C1 segment of cervical spinal cord (tissue), 14 donors: ENCODE measurements around the gene GARIN5B.

Experiments
- DNase-seq, 14 donors: peaks; one replicate each; lab custom pipeline; 2025; lab: John Stamatoyannopoulos, UW

Gene GARIN5B

DNA sequence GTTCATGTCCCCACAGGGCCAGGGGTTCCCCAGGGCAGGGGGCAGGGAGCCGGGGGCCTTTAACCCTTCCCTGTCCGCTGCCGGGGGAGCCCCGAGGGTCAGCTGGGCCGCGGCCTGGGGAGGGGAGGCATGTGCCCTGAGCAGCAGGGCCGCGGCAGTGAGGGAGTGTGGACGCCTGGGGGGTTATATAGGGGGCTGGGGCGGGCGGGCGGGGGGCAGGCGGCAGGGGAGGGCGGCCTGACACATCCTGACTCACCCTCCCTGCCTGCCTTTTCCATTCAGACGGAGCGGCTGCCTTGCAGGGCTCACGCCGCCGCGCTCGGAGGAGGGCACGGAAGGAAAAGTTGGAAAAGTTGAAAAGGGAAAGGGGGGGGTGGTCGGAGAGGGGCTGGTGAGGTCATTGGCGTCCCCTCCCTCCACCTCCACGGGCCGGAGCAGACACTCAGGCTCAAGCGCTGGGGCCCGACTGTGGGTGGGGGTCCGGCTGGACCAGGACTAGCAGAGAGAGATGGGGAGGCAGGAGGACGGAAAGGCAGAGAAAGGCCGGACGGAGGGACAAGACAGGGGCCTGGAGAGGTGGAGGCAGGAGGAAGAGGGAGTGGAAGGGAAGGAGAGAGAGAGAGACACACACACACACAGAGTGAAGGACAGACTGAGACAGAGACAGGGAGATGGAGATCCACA, 7.4 kb upstream of the GARIN5B start, which contains the start of gene IL11:
TSS of gene IL11 (minus strand) at position 159 of the 684 bp plus-strand sequence. CDS start at position 6, 153 bp downstream.
- no peak for DNase-seq

DNA sequence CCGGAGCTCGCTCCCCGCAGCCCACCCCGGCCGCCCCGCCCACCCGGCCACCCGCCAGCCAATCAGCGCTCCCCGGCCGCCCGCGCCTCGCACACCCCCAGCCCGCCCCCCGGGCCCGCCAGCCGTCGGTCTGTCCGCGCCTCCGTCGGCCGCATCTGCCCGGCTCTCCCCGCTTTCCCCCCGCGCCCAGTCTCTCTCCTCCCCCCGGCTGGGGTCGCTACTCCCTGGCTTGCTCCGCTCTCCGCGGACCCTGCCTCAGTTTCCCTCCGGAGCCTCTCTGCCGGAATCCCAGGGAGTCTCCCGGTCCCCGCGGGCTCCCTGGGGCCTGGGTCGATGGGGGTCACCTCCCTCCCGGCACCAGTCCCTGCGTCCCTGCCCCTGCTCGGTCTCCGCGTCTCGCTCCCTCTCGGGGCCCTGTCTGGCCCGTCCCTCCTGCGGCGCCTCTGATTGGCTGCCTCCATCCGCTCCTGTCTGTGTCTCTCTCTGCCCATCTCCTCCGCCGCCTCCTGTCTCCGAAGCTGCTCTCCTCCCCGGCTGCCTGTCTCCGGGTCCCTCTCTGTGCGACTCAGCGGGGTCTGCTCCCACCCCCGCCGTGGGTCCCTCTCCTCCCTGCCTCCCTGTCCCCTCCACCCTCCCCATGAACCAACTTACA, 6.7 kb upstream of the GARIN5B start:
- DNase-seq = no peak

DNA sequence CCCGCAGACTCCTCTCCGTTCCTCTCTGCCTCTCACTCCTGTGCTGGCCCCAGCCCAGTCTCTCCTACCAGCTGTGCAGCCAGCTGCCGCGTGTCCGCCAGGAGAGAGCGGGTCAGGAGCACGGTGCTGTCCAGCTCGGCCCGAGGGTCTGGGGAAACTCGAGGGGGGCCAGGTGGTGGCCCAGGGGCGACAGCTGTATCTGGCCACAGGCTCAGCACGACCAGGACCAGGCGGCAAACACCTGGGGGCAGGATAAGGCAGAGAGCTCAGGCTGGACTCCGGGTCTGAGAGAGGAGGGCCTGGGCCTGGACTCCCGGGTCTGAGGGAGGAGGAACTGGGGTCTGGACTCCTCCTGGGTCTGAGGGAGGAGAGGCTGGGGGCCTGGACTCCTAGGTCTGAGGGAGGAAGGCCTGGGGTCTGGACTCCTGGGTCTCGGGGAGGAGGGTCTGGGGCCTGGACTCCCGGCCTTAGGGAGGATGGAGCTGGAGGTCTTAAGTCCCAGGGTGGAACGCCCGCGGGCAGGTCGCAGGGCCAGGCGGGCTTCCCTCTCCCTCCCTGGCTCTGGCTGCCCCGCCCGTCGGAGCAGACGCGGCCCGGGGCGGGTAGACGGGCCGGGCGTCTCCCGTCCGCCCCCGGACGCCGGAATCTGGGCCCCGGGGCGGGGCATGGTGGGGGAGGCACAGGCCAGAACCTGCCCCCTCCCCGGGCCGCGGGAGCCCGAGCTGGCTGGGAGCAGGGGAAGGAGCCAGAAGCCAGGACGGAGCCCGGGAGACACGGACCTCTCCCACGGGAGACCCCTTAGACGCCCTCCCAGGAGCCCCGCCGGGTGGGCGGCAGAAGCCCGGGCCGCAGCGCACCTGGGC, 5.9 kb upstream of the GARIN5B start:
- DNase-seq = no peak

DNA sequence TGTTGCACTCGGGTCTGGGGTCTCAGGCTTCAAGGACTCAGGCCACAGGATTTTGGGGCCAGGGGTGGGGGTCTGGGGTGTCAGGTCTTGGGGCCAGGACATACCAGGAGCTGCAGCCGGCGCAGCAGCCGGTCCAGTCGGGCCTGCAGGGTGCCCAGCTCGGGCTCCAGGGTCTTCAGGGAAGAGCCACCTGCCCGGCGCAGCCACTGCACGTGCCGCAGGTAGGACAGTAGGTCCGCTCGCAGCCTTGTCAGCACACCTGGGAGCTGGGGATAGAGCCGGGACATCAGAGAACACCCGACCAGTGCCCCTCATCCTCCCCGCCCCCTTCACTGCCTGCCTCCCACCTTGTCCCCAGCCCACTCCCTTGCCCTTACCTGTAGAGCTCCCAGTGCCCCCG, 5.0 kb upstream of the GARIN5B start:
- DNase-seq = no peak

DNA sequence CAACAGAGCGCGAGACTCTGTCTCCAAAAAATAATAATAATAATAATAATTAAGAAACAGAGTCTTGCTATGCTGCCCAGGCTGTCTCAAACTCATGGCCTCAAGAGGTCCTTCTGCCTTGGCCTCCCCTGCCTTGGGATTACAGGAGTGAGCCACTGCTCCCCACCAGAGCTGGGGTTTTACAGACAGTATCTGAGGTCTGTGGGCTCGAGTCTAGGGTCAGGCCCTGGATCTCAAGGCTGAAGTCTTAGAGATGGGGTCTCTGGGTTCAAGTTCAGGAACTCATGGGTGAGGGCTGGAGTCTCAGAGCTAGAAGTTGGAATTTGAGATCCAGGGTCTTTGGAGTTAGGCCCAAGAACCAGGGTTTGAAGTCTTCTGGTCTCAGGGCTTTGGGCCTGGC, 3.7 kb upstream of the GARIN5B start:
- no peak for DNase-seq

DNA sequence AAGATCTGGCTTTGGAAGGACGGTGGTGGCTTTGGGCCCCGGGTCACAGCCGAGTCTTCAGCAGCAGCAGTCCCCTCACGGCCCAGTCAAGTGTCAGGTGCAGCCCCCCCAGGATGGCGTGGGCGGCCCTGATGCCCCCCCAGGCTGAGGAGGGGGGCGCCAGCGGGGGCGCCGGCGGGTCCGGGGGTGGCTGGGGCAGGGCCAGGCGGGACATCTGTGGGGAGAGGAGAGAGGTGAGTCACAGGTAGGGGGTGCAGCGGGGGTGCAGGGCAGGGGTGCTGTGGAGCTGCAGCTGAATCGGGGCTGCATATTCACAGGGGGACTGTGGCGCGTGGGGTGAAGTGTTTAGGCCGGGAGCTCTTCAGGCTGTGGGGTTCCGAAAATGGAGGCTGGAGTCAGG, 2.9 kb upstream of the GARIN5B start:
- DNase-seq = no peak

DNA sequence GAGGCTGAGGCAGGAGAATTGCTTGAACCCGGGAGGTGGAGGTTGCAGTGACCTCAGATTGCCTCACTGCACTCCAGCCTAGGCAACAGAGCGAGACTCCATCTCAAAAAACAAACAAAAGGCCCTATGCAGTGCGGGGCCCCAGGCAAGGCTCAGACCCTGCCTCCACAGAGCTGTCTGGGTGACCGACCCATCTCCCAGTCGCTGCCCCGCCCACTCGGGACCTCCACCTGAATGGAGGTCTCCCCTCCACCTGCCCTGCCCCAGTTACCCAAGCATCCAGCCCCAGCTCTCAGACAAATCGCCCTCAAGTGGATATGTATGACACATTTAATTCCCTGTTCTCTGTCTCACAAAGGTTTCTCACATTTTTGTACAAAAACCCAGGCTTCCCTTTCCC, 2.2 kb upstream of the GARIN5B start:
- no peak for DNase-seq

DNA sequence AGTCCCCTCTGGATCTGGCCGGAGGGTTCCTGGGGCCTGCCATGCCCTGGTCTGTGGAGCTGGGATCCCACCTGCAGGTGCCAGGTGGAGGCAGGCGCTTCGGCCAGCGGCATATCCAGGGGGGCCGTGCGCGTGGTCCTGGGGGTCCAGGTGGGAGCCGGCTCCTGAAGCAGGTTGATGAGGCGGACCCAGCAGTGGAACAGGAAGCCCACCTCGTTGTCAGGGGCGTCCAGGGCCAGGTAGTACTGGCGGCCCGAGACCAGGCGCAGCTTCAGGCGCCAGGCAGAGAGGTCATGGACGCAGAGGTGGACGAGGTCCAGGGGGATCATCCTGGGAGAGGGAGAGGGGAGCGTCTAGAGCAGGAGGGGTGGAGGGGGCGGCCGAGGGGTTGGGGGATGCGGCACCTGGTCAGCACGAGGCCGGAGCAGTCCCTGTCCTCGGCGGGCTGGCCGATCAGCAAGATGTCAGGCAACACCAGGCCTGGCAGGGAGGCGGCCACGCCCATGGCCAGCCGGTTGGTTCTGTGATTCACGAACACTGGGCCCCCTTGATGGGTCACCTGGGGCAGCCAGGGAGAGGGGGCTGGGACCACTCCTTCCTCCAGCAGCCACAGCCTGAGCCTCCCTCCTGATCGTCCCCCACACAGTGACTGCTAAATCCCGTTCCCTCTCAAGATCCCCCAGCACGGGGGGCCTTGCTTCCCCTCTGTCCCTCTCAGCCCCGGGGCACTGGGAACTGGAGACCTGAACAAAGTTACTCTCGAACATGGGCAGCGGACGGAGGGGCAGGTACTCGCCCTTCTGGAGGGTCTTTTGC, 678 bp downstream of the GARIN5B start:
- no peak for DNase-seq

DNA sequence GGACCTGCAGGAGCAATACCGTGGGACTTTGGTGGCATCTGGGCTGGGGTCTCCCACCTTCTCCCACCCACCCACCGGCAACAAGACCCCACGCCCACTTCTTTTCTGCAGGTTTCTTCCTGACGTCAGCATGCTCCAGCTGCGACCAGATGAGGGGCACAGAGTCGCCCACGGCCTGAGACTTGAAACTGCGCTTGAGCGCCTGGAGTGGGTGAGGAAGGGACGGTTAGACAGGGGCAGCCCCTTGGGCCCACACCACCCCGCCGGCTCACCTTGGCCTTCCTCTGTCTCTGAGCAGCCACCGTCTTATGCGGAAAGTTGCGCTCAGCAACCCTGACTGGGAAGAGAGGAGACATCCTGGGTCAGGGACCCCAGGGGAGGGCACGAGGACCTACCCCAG, 2.2 kb downstream of the GARIN5B start:
- DNase-seq = no peak

DNA sequence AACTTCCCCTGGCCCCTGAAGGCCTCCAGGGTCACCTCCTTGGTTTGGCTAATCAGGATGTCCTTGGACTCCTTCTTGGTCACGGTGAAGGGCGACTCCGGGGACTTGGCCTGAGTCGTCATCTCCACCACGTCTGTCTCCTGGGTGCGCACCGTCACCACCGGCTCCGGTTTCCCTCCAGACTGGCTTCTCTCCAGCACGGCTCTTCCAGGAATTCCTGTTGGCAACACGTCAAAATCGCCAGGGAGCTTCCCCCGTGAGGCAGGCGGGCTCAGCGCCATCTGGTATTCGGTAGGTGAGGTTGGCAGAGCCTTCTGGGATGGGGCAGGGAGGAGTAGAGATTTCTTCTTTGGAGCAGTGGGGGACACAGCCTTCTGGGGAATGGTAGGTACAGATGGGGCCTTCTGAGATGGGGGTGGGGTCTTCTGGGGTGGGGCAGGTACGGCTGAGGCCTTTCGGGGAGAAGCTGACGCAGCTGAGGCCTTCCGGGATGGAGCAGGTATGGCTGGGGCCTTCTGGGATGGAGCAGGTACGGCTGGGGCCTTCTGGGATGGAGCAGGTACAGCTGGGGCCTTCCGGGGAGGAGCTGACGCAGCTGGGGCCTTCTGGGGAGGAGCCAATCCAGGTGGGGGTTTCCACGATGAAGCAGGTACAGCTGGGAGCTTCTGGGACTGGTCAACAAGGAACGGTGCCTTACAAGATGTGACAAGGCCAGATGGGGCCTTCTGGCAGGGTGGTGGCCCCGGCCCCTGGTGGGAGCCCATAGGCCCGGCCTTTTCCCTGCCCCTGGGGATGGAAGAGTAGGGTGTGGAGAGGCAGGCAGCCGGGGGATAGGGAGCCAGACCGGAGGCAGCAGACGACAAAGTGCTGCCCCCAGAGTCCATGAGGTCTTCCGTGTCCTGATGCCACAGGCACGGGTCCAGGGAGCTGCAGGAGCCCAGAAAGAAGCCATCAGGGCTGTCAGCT, 3.8 kb downstream of the GARIN5B start:
- no peak for DNase-seq

DNA sequence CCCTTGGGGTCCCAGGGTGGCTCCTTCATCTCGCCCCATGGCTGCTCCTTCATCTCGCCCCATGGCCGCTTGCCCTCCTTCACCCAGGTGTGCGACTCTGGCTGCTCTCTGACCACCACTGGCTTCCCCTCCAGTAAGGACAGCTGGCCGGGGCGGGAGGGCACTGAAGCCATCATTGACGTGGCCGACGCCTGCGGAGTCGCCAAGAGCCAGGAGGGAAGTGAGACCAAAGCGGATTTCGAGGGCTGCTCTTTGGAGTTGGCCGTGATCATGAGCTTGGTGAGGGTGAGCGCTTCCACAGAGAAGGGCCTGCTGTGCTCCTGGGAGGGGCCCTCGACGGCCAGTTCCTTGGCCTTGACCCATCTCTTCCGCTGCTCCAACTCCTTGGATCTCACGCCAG, 4.6 kb downstream of the GARIN5B start:
- no peak for DNase-seq

DNA sequence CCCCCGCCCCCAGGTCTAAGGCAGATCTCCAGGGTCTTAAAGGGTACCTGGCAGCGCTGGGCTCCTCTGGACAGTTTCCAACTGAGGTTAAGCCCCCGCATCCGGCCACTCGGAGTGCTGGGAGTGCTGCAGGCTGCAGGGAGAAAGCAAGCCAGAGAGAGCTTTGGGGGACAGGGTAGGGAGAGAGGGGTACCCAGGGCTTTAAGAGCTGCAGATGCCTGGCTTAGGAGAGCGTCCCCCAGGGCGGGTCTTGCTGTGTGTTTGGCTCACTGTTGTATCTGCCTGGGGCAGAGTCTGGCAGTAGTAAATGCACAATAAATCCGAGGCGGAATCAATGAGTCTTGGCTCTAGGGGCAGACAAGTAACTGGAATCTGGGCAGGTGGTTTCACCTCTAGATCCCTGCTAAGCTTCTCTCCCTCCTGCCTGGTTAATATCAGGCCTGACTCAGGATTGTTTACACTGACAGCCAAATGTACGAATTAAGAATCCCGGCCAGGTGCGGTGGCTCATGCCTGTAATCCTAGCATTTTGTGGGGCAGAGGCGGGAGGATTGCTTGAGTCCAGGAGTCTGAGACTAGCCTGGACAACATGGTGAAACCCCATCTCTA, 7.7 kb downstream of the GARIN5B start:
- no peak for DNase-seq

DNA sequence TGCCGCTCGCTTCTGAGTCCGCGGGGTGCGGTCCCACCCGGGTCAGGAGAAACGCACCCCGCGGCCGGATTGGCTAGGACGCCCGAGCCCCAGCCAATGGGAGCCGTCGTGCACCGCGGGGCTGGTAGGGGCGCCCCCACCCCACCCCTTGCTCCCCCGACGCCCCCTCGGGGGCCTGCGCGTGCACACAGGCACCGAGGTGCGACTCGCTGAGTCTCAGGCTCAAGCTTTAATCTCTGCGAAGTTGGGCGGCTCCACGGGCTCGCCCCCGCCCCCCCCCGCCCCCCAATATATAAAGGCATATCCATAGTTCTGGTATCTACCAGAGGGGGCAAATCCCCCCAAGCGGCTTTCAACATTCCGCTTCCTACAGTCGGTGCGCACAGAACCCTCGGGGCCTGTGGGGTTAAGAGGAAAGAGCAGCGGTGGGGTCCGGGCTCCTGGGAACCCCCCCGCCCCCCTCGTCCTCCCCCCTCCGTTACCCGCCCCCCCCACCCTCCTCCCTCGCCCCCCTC, 8.3 kb downstream of the GARIN5B start, which contains the start of gene COX6B2:
TSS of gene COX6B2 (minus strand) at position 22 of the 515 bp plus-strand sequence. CDS start 198 bp downstream, outside the sequence.
- DNase-seq = no peak

DNA sequence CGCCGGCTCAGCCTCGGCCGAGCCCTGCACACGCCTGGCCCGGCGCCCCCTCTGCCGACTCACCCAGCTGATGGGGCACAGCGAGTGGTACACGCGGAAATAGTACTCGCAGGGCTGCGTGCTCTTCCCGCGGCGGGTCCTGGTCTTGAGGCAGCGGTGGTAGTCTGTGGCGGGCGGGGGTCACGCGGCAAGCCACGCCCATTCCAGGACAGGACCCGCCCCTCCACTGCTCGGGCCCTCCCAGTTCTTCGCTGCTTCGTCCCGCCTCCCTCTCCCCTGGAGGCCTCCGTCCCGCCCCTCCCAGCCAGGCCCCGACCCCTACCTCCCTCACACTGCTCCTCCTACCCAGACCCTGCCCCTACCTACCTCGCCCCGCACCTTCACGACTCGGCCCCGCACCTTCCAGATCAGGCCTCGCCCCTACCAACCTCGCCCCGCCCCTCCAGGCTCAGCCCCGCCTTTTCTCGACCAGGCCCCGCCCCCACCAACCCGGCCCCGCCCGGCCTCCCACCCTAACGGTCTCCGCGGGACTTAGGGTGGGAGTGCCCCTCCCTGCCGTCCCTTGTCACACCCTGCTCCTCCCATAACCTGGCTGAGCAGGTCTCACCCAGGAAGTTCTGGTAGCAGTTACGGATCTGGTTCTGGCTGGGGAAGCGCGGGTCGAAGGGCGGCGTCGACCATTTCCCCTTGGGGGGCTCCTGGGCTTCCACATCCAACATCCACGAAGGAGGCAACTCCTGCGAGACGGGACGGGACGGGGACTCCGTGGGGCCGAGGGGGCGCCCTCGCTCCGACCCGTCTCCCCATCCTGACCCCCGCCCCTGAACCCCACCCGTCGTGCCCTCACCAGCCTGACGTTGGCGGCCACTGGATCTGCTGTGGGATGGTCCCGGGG, 9.0 kb downstream of the GARIN5B start:
- peak in 1 of 14 donors; percentile 4 for DNase-seq

DNA sequence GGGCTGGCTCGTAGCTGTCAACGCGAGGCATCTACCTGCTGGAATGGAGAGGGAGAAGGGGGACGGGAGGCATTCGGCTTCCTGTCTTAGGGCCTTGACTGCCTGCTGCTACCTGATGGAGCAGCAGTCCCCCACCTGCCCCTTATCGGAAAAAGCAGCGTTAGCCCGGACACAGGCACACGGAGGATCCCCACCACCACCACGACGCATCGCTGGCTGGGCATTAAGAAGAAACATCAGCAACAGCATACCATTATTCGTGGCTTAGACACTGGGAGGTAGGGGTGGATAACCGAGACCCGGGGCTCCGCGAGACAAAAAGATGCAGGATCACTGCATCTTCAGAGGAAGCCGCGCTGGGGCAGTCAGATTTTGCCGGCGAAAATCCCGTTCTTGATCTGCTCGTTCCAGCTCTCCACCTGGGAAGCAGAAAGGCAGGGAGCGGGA, 9.7 kb downstream of the GARIN5B start:
- DNase-seq = no peak

DNA sequence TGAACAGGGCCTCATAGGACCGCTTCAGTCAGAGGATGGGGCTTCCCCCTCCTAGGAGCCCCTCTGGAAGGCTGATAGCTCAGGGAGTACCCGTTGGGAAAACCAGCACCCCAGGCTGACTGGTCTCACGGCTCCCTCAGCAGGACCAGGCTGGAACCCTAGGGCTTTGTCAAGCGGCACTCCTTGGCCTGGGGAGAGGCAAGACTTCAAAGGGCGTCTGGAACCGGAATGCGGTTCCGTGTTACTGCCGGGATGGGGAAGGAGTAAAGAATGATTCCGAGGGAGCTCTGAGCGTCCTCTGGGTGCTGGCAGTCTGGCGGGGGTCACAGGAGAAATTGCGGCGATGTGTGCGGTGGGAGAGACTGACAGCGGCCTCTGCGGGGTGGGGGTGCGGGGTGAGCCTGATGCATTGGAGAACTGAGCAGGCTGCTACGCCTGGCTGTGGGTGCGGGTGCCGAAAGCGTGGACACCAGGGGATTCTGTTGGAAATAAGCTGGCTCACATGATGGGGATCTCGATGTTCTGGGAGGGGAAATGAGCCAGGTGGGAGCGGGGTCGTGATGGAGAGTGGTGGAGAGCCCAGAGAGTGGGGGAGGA, 10.4 kb downstream of the GARIN5B start:
- DNase-seq = no peak

DNA sequence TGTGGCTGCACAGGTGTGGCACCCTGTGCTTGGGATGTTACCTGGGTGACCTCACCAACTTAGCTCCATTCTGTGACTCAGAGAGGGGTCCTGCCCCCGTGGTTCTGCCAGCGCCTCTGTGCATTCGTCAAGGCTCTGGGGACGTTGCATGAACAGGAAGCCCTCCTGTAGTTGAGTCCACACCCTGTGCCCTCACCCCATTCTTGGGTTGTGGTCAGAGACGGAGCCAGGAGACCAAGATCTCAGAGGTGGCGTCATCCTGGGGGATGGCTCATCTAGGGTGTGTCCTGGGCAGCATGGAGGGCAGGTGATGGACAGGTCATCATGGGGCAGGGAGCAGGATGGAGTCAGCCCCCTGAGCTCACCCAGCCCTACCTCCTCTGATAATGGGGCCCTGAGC, 11.0 kb downstream of the GARIN5B start:
- no peak for DNase-seq
